WTC11 (cell line): ENCODE results near the gene SUZ12.

Source experiments
- ATF1 ChIP-seq: sonication (generic); formaldehyde crosslinking; IDR thresholded peaks from 2 replicates; pipeline ENCODE4 v1.8.1; 2023; ENCODE audit warnings: mild to moderate bottlenecking, moderate library complexity, missing genetic modification reagents
- CTCF ChIP-seq: fragments of 200-600 bp; IDR thresholded peaks from 2 replicates; pipeline ENCODE4 v1.8.0; 2022; ENCODE audit warnings: antibody characterized with exemption
- NR1H2 ChIP-seq: sonication (generic); formaldehyde crosslinking; IDR thresholded peaks from 2 replicates; pipeline ENCODE4 v1.9.0; 2021; ENCODE audit warnings: mild to moderate bottlenecking, moderate library complexity, missing genetic modification reagents
- RELA ChIP-seq: sonication (generic); formaldehyde crosslinking; IDR thresholded peaks from 2 replicates; pipeline ENCODE4 v1.8.1; 2022; ENCODE audit warnings: missing genetic modification reagents, mild to moderate bottlenecking, borderline replicate concordance
- SMAD3 ChIP-seq: sonication (generic); formaldehyde crosslinking; IDR thresholded peaks from 2 replicates; pipeline ENCODE4 v1.8.0; 2022; ENCODE audit warnings: missing genetic modification reagents, mild to moderate bottlenecking, borderline replicate concordance
- ZNF121 ChIP-seq: sonication (generic); formaldehyde crosslinking; IDR thresholded peaks from 2 replicates; pipeline ENCODE4 v1.8.0; 2023; ENCODE audit warnings: missing genetic modification reagents
- TF ChIP-seq, protein P1 (sequence below): sonication (generic); formaldehyde crosslinking; IDR thresholded peaks from 2 replicates; pipeline ENCODE4 v1.8.1; 2022; ENCODE audit warnings: mild to moderate bottlenecking, missing genetic modification reagents, moderate library complexity, borderline replicate concordance

- TF ChIP-seq, protein P1, sequence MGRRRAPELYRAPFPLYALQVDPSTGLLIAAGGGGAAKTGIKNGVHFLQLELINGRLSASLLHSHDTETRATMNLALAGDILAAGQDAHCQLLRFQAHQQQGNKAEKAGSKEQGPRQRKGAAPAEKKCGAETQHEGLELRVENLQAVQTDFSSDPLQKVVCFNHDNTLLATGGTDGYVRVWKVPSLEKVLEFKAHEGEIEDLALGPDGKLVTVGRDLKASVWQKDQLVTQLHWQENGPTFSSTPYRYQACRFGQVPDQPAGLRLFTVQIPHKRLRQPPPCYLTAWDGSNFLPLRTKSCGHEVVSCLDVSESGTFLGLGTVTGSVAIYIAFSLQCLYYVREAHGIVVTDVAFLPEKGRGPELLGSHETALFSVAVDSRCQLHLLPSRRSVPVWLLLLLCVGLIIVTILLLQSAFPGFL: no peak
- no peak for TF ChIP-seq ATF1 (CRISPR knock-in tag)
- no peak for TF ChIP-seq RELA
- no peak for TF ChIP-seq ZNF121 (CRISPR knock-in tag)
- TF ChIP-seq CTCF: no peak
- no peak for TF ChIP-seq SMAD3 (CRISPR knock-in tag)
- TF ChIP-seq NR1H2 (CRISPR knock-in tag): no peak
Observed at GRCh38 chr17:32033223-32033622, 96.4 kb downstream of the SUZ12 start.
